ENCODE results near the gene CFC1B. TPM values are rescaled to one million over a fixed set of nuclear protein-coding genes. Genes with fewer than 3 reads are reported as not detected.
"Not testable (repeated sequence)": the region's sequence is repeated elsewhere in the genome, so short reads cannot be mapped to it uniquely, and the experiment has no call there.

CFC1B gene
- total RNA-seq, 1 donor from 2014 or later, result not detected

- H4K20me1 ChIP-seq (ENCODE audit: low read depth); H3K9ac ChIP-seq; H3K79me2 ChIP-seq (ENCODE audit: low read depth); H3K27me3 ChIP-seq; H3K27ac ChIP-seq; H3K36me3 Mint-ChIP-seq; DNase-seq (ENCODE audit: low spot score); H3K36me3 ChIP-seq; H2AFZ ChIP-seq (replicated peaks); H3K4me1 Mint-ChIP-seq; H3K9me3 ChIP-seq (ENCODE audit: low read depth); H3K27me3 Mint-ChIP-seq (ENCODE audit: insufficient read depth, low read depth); H3K4me2 ChIP-seq; H3K4me3 Mint-ChIP-seq; H3K4me3 ChIP-seq; H3K27ac Mint-ChIP-seq; H3K9me3 Mint-ChIP-seq; H3F3A ChIP-seq (ENCODE audit: low read depth); H3K4me1 ChIP-seq: not testable (repeated sequence)
These were observed 22.9 kb downstream of the CFC1B start for GRCh38 chr2:130543785-130544528.

GRCh38 chr2:130544978-130545377 is 24.0 kb downstream of the CFC1B start:
- H3K4me1 Mint-ChIP-seq; H3K27me3 Mint-ChIP-seq (ENCODE audit: insufficient read depth, low read depth); H3K9ac ChIP-seq; H2AFZ ChIP-seq (replicated peaks); H3K27ac Mint-ChIP-seq; H3K9me3 Mint-ChIP-seq; H3K9me3 ChIP-seq (ENCODE audit: low read depth); H3F3A ChIP-seq (ENCODE audit: low read depth); H3K27ac ChIP-seq; H3K4me3 Mint-ChIP-seq; H3K4me3 ChIP-seq; H3K4me2 ChIP-seq; H3K27me3 ChIP-seq; DNase-seq (ENCODE audit: low spot score); H3K4me1 ChIP-seq; H3K36me3 Mint-ChIP-seq; H4K20me1 ChIP-seq (ENCODE audit: low read depth); H3K79me2 ChIP-seq (ENCODE audit: low read depth); H3K36me3 ChIP-seq: not testable (repeated sequence)

- not testable (repeated sequence) for H3K4me1 Mint-ChIP-seq; H3F3A ChIP-seq (ENCODE audit: low read depth); H3K4me3 Mint-ChIP-seq; H3K36me3 ChIP-seq; H3K27ac Mint-ChIP-seq; H3K4me1 ChIP-seq; DNase-seq (ENCODE audit: low spot score); H3K36me3 Mint-ChIP-seq; H3K27ac ChIP-seq; H2AFZ ChIP-seq (replicated peaks); H4K20me1 ChIP-seq (ENCODE audit: low read depth); H3K27me3 ChIP-seq; H3K4me3 ChIP-seq; H3K79me2 ChIP-seq (ENCODE audit: low read depth); H3K9me3 ChIP-seq (ENCODE audit: low read depth); H3K9me3 Mint-ChIP-seq; H3K4me2 ChIP-seq; H3K27me3 Mint-ChIP-seq (ENCODE audit: insufficient read depth, low read depth); H3K9ac ChIP-seq
These were observed 27.4 kb downstream of the CFC1B start for GRCh38 chr2:130548418-130548817.

GRCh38 chr2:130549475-130549874 is 28.5 kb downstream of the CFC1B start:
- H3K27me3 Mint-ChIP-seq (ENCODE audit: insufficient read depth, low read depth); H3K9ac ChIP-seq; H4K20me1 ChIP-seq (ENCODE audit: low read depth); DNase-seq (ENCODE audit: low spot score); H3K4me3 ChIP-seq; H3K4me1 ChIP-seq; H3K79me2 ChIP-seq (ENCODE audit: low read depth); H3K27ac Mint-ChIP-seq; H3K4me3 Mint-ChIP-seq; H3F3A ChIP-seq (ENCODE audit: low read depth); H3K4me1 Mint-ChIP-seq; H3K36me3 Mint-ChIP-seq; H3K36me3 ChIP-seq; H3K9me3 ChIP-seq (ENCODE audit: low read depth); H3K4me2 ChIP-seq; H3K27ac ChIP-seq; H3K27me3 ChIP-seq; H2AFZ ChIP-seq (replicated peaks); H3K9me3 Mint-ChIP-seq: not testable (repeated sequence)

- not testable (repeated sequence) for H3K36me3 ChIP-seq; H3K27ac ChIP-seq; DNase-seq (ENCODE audit: low spot score); H3K4me3 Mint-ChIP-seq; H3K9me3 Mint-ChIP-seq; H3K4me1 ChIP-seq; H4K20me1 ChIP-seq (ENCODE audit: low read depth); H3K27ac Mint-ChIP-seq; H3K9ac ChIP-seq; H3K79me2 ChIP-seq (ENCODE audit: low read depth); H3K4me2 ChIP-seq; H3K27me3 Mint-ChIP-seq (ENCODE audit: insufficient read depth, low read depth); H3K27me3 ChIP-seq; H3K4me1 Mint-ChIP-seq; H3K36me3 Mint-ChIP-seq; H3K9me3 ChIP-seq (ENCODE audit: low read depth); H2AFZ ChIP-seq (replicated peaks); H3F3A ChIP-seq (ENCODE audit: low read depth); H3K4me3 ChIP-seq
These were observed 33.2 kb downstream of the CFC1B start for GRCh38 chr2:130554178-130554577.

- not testable (repeated sequence) for H3K36me3 Mint-ChIP-seq; H3K4me1 ChIP-seq; H3K27me3 Mint-ChIP-seq (ENCODE audit: insufficient read depth, low read depth); H3K4me3 ChIP-seq; H3F3A ChIP-seq (ENCODE audit: low read depth); H3K4me1 Mint-ChIP-seq; H3K36me3 ChIP-seq; H3K4me3 Mint-ChIP-seq; H3K9me3 Mint-ChIP-seq; H3K79me2 ChIP-seq (ENCODE audit: low read depth); H3K27ac Mint-ChIP-seq; H3K4me2 ChIP-seq; H3K27ac ChIP-seq; H2AFZ ChIP-seq (replicated peaks); H3K9ac ChIP-seq; H4K20me1 ChIP-seq (ENCODE audit: low read depth); H3K9me3 ChIP-seq (ENCODE audit: low read depth); H3K27me3 ChIP-seq; DNase-seq (ENCODE audit: low spot score)
These were observed 35.4 kb downstream of the CFC1B start for GRCh38 chr2:130556441-130556840.

GRCh38 chr2:130566165-130566564 is 45.1 kb downstream of the CFC1B start:
- H3K79me2 ChIP-seq (ENCODE audit: low read depth); H3K9ac ChIP-seq; H3K27me3 ChIP-seq; H2AFZ ChIP-seq (replicated peaks); H3K27ac ChIP-seq; H3K36me3 Mint-ChIP-seq; H3F3A ChIP-seq (ENCODE audit: low read depth); H3K4me2 ChIP-seq; H3K9me3 Mint-ChIP-seq; H3K27me3 Mint-ChIP-seq (ENCODE audit: insufficient read depth, low read depth); H3K36me3 ChIP-seq; H3K4me3 Mint-ChIP-seq; H3K9me3 ChIP-seq (ENCODE audit: low read depth); H4K20me1 ChIP-seq (ENCODE audit: low read depth); H3K27ac Mint-ChIP-seq; H3K4me1 Mint-ChIP-seq; DNase-seq (ENCODE audit: low spot score); H3K4me3 ChIP-seq; H3K4me1 ChIP-seq: not testable (repeated sequence)

- H3K36me3 Mint-ChIP-seq; H4K20me1 ChIP-seq (ENCODE audit: low read depth); H3K9me3 Mint-ChIP-seq; H3K27ac Mint-ChIP-seq; H3K27me3 ChIP-seq; H3K4me1 ChIP-seq; H3F3A ChIP-seq (ENCODE audit: low read depth); H3K27me3 Mint-ChIP-seq (ENCODE audit: insufficient read depth, low read depth); H3K4me3 Mint-ChIP-seq; H3K4me1 Mint-ChIP-seq; H3K27ac ChIP-seq; H3K4me3 ChIP-seq; H2AFZ ChIP-seq (replicated peaks); H3K4me2 ChIP-seq; DNase-seq (ENCODE audit: low spot score); H3K9me3 ChIP-seq (ENCODE audit: low read depth); H3K9ac ChIP-seq; H3K36me3 ChIP-seq; H3K79me2 ChIP-seq (ENCODE audit: low read depth): not testable (repeated sequence)
These were observed 50.9 kb downstream of the CFC1B start for GRCh38 chr2:130571929-130572328.
